NCI-H187 treated with DMSO at 0.1 percent for 48 hours (cell line): ENCODE data around the gene ALS2CL.

Experiments
- DNase-seq: peaks from one replicate; lab custom pipeline; 2025; lab: John Stamatoyannopoulos, UW

The ALS2CL gene

DNA sequence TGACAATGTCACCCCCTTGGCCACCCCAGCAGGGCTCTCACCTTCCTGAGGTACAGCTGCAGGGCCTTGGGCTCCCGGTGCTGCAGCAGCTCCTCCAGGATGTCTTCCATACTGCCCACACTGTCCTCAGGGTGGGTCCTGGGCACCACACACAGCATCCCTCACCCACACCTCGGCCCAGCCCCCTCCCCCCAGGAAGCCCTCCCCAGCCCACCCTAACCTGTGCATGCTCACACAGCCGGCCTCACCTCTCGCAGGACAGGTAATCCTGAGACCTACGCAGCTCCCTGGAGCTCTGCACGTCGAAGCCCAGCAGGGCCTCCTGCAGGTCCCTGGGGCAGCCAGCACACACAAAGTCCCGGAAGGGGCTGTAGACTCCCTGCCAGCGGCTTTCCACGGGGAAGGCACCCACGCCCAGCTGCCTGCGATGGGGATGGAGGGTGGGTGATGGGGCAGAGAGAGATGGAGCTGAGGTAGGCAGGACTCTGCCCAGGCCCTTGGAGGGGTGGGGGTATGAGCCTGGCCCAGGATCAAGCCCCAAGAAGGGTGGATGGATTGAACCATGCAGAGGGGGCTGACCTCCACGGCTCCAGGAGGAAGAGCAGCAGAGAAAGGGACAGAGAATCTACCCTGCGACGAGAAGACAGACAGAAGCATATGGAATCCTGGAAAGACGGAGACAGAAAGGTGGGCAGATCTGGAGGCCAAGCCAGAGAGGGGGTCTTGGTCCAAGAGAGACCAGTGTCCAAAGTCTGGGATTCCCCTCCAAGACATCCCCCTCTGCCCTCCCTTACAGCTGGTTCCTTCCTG, 16.7 kb downstream of the ALS2CL start:
- no peak for DNase-seq

DNA sequence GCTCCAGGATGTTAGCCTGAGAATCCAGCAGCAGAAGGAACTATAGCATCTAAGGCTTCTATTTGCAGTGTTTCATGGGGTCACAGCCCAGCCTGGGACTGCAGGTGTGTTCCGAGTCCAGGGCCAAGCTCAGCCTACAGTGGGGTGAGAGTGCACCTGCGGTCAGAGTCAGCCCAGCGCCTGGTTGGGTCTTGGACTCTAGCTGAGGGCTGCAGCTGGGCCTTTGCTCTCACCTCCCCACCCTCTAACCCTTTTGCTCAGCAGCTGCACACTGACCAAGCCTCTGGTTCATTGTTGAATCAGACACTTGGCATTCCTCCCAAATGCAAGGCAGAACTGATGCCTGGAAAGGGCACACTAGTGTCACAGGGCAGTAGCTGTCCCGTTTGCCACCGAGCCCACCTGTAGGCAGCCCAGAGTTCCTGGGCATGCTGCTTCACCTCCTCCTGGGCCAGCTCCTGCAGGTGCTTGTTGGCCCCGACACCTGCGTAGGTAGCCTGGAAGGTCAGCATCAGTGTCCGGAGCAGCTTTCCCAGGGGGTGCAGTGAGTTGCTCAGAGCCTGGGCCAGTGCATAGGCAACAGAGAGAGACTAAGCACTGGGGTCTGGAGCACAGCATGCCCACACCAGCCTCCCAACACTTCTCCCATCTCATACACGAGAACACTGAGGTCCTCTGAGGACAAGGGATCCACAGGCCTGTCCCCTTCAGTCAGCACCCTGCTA, 17.5 kb downstream of the ALS2CL start:
- no peak for DNase-seq

DNA sequence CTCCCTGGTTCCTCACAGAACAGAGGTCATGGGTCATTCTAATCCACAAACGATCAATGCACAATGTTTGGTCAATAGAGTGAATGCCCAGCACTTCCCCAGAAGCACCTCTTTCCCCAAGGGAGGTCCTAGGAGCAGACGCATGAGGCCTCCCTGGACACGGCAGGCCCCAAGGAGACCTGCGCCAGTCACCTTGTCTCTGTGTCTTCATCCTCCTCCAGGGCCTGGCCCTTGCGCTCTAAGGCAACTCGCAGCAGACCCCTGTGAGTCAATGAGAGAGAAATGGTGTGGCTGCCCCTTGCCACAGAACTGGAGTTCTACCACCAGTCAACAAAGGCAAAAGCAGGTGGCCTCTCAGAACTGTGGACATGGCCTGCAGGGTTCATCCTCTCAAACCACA, 18.1 kb downstream of the ALS2CL start:
- DNase-seq = no peak

DNA sequence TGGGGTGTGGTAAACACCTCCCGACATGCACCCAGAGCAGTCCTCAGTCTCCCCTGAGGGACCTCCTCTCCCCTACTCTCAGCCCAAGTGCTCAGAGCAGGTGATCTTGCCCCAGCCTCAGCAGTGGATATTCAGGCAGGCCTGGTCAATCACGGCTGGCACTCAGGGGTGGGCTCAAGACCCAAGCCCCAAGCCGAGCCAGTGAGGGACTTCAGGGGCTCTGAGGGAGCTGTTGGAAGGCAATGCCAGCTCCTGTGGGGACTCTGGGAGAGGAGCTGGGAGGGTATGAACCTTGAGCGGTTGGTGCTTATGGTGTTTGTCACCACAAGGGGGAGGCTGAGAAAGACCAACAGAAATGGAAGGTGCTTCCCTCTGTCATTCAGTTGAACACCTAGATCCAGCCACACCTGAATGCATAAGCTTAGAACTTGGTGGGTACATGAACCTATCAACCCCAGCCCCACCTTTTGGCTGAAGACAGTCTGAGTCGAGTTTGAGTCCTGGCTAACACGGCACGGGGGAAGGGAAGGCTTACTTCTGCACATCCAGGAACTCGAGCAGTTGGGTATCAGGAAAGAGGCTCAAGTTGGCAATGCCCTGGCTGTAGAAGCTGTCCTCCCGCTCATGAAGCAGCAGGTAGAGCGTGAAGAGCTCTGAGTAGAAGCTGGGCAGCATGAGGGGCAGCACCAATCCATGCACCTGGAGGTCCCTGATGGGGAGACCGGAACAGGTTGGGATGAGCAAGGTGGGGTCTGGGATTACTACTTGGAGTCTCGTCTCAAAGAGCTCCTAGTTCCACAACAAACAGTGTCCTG, 19.2 kb downstream of the ALS2CL start:
- DNase-seq = no peak

DNA sequence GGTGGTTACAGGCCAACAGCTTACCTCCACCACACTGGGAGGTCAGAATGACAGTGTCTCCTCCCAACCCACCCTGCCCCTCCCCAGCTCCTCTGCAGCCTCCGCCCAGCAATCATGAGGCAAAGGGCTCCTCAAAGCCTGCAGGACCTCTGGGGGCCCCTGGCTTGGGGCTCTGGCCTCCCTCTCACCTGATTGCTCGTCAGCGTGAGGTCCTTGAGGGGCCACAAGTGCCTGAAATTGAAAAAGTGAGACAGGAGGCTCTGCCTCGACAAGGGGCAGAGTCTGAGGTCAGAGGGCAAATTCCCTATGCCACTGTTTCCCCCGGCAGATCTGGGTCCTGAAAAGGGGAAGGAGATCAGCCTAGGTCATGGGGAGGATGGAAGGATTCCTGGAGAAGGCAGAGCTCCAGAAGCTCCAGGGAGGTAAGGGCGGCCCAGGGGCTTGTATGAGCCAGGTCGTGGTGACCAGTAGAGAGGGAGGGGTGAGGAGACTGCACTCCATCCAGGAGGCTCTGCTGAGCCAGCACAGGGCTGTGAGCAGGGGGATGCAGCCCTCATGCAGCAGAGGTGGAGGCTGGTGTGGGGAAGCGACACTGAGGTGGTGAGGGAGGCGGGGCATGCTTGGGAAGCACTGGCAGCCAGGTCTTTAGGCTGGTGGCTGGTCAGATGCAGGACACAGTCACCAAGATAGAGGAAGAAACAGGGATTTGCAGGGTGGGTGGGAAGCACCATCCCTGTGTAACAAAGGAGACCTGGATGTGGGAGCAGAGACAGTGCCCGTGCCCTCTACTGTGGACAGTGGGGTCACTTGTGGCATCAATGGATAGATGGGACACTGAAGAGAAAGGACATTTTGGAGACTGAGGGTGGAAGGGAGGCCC, 20.1 kb downstream of the ALS2CL start:
- no peak for DNase-seq

DNA sequence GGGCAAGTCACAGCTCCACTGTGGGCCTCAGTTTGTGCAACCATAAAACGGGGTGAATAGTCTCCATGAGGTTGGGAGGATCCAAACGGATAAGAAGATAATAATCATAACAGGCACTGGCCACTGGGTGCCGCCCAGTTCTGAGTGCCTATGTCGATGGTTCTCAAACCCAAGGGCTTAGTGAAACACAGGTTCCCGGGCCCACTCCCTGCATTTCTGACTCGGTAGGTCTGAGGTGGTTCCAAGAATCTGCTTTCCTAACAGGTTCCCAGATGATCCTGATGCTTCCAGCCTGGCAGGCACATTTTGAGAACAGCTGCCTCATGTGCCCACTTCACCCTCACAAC, 21.2 kb downstream of the ALS2CL start:
- no peak for DNase-seq

DNA sequence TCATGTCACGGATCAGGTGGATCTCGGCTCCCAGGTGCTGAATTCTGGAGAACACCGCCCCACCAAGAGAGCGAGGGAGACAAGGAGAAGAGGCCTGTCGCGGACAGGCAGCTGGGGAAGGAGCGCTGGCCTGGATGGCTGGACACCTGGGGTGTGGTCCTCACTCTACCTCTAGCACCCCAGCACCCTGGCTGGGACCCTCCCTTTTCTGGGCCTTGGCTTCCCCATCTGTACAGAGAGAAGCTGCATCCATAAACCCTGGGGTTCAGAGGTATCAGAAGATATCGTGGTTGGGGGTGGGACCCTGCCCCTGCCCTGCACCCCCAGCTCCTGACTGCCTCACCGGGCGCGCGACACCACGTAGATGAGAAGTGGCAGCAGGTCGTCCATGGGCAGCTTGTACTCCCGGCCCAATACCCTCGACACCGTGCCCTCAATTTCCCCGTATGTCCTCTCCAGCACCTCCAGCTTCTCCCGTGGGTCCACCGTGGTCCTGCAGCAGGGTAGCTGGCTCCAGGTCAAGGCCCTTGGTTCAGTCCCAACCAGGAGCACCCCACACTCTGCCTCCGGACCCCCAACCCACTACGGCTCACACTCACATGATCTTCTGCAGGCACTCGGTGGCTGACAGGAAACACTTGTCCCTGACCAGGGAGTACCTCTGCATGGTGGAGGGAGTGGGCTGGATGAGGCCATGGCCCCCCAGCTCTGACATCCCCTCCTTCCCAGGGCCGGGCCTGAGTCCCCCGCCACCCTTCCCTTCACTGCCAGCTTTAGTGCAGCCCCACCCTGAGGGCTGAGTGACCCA, 21.7 kb downstream of the ALS2CL start:
- no peak for DNase-seq

DNA sequence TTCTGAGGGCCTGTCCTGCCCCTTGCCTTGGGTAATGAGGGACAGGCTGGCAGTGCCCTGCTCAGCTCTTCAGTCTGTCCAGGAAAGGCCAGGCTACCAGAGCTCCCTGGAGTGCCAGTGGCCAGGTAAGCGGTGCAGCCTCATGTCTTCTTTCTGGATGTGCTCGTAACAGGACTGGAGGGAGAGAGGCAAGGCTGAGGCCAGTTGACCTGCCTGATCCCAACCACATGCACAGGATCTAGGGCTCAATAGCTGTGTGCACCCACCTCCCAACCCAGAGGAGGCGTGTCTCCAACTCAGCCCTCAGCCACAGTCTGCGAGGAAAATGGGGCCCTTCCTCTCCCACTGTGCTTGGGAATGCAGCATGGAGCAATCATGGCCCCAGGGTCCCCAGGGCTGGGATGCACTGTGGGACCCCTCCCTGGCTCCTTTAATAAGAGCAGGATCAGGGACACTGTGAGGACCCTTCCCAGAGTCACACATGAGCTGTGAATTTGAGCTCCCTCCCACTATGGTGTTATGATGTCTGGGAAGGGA, 22.5 kb downstream of the ALS2CL start:
- no peak for DNase-seq

DNA sequence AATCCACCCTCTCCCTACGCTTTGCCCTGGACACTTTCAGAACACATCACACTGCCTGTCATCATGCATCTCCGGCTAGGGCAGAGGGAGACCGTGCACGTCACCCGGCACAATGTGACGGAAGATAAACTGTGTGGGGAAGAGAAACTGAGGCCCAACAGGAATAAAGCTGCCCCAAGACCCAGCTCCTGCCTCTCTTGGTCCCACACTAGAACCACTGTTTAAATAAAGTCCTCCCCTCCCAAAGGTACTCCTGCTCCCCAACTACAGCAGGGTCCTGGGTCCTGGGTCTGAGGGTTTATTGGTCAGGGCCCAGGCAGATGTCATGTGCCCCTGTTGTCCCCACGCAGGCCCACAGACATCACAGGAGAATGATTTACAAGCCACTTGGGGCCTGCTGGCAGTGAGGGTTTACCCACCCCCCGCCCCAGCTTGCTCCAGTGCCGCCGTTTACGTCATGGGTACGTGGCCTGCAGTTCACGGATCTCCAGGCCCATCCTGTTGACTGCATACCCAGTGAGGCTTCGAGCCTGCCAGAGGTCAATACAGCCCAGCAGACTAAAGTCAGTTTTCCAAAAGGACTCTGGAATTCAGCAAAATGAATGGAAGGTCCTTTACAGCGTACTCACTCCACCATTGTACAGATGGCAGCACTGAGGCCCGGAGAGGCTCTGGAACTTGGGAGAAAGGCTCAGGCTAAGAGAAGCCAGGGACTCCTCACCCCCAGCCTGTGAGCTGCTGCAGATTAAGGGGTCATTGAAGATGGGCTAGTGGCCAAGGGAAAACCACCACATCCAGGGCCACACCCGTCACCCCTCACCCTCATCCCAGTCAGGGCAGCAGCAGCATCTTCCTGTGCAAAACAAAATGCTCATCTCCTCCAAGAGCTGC, 23.2 kb downstream of the ALS2CL start:
- DNase-seq = no peak

DNA sequence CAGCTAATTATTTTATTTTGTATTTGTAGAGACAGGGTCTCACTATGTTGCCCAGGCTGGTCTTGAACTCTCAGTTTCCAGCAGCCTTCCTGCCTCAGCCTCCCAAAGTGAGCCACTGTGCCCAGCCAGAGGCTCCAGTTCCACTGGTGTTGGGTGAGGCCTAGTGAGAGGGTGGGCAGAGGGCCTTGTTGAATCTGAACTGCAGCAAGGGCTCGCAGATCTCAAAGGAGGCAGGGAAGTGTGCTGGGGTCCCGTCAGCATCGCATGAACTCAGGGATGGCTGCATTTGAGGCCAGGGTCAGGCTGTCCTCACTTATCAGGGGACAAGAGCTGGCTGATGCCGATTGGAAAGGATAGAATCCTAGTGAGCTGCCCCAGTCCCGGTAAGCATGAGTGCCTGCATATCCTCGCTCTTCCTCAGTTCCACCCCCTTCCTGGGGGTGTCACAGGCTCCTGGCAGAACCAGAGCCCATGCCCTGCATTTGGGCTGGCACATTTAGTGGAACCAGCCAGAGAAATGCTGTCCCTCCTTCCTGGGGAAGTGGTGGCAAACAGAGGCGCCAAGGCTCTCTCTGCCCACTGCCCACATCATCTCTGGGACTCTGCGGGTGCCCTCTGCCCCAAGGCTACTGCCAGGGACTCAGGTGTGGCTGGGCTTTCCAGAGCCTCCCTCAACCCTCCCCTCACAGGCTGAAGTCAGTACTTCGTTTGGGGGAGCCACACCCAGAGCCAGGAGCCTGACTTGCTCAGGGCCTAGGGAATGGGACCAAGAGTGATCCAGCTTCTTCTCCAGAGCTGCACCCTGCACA, 24.1 kb downstream of the ALS2CL start:
- no peak for DNase-seq

DNA sequence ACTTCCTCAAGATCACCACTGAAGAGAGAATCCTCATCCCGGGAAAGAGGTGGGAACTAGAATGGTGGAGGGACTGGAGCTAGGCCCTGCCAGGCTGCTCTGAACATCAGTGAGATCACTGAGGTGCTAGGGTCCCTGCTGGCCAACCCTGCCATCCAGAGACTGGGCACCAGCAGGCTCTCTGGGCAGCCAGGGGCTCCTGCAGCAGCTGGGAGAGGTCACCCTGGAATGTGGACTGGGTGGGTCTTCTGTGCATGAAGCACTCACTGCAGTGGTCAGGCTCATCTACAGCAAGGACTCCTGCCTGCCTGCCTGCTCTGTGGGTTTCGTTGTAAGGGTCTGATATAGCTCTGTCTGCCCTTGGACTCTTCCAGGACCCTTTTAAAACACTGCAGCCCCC, 24.9 kb downstream of the ALS2CL start:
- DNase-seq = no peak

DNA sequence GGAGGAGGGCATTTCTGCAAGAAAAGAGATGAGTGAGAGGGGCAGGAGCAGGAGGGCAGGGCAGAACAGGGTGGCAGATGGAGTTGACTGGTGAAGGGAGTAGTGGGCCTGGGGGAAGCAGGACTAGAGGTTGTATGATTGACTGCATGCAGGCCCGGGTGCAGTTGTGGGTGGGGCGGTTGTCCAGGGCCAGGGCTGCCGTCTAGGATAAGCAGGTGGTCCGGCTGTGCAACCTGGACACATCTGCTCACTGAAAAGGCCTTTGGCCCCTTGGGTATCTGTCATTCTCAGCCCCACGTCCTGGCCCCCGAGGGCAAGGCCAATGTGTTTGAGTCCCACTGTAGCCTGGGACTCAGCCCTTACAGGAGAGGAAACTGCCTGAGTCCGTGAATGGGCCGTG, 25.4 kb downstream of the ALS2CL start:
- DNase-seq = no peak

DNA sequence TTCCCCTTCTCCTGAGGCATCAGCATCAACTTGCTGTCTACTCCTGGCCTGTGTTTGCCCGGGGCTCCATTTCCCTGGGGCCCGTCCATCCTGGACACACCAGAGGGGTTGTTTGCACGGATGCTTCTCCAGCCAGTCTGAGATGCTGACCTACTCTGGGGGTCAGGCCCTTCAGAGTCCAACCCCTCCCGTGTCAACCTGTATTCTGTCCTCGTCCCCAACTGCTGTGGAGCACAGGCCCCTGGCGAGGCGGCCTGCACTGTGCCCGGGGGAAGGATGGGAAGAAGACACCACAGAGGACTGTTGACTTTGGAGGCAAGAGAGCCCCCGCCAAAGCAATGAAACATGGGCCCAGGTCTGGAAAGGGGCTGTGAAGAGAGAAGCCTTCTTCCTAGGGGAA, 25.8 kb downstream of the ALS2CL start:
- DNase-seq = no peak

DNA sequence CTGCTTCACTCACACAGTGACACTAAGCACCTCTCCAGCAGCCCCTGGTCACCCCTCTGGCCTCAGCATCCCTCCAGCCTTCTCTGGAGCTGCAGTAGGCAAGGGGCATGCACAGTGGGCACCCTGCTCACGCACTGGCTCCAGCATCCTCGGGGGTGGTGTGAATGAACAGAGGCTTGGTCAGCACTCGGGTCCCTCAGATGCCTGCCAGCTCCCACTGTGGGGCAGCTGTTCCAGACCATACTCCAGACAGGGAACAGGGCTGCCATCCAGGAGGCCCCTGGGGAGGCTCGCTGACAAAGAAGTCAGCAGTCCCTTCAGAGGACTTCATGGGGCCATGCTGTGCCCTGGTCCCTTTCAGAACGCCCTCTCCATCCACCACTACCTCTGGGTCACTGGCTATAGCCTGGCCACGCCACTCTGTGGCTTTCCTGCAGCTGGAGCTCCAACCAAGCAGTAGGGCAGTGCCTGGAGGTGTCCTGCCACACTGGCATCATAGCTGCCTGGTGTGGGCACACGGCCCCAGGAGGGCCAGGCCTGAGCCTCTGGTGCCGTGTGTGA, 26.3 kb downstream of the ALS2CL start:
- no peak for DNase-seq

DNA sequence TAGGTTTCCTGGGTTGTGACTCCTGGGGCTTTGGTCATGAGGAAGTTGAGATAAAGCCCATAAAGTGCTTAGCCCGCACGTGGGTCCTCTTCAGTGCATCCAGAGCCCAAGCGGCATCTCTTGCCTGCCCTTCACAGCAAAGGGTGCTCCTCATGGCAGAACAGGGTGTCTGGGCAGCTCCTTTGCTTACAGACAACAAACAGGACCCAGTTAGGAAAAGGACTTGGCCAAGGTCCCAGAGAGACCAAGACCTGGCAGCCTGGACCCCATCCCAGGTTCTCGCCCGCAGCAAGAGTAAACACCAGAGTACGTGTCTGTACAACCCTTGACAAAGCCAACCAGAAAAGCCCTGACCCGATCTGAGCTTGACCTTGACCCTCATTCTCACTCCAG, 27.0 kb downstream of the ALS2CL start:
- DNase-seq = no peak

DNA sequence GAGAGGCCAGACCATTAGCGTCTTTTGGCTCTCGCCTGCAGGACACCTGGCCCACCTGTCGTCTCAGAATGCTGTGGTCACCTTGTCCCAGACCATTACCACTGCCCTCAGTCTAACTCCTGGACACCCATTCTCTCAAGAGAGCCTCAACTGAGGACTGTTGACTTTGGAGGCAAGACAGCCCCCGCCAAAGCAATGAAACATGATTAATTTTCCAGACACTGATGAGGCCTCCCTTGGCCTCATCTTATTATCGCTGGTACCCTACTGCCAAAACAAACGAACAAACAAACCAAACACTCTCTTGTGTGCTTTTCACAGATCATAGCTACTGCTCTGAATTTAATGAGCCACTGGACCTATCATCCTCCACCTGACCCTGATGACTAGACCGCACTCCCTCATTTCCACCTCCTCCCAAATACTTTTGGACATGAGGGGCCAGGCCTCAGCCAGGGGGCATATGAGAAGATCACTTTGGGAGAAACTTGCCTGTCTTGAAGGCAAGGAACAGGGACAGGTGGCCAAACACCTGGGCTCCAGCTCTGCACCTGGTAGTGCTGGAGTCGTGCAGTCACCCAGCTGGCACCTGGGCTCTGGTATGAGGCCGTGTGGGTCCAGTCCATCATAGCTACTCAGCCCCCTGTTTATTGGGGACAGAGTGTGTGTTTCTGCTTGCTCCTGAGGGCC, 27.6 kb downstream of the ALS2CL start:
- DNase-seq = no peak

DNA sequence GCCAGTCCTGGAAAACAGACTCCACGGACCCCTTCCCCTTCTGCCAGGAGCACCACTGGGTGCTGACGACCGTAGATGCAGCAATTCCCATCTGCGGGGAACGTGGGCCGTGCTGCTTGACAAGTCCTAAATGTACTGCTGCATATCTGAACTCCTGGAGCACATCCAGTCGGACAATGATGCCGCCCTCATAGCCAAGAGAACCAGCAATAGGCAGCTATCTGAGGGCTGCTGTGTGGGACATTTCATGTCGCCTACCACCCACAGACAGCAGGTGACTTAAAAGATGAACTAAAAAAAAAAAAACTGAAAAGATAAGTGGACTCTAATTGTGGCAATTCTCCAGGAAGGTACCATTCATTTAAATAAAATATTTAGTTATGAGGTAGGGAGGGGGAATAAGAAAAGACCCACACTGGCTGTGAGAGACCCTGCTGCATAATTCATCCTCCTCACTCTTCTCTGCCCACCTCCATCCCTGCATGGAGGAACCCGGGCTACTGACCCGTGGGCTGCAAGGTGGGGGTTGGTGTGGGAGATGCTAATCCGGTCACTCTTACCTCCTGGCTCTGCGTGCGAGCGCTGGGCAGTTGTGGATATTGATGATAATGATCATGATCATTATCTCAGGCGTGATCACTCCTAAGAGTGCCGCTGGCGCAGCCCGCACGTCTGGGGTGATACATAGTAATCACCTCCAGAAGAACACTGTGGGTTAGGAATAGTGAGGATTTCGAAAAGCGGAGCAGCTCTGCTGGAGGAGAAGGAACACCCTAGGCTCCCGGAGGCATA, 28.3 kb downstream of the ALS2CL start:
- DNase-seq = no peak
